ENCODE results near the gene TRIM2. TPM values are rescaled to one million over a fixed set of nuclear protein-coding genes. Genes with fewer than 3 reads are reported as not detected.

Gene TRIM2
- total and polyA plus RNA-seq, 2 of the 8 experiments (the other 6 are each of a cell fraction or from before 2014, with no cell fraction given), result 34.0 to 59.8 TPM

DNA sequence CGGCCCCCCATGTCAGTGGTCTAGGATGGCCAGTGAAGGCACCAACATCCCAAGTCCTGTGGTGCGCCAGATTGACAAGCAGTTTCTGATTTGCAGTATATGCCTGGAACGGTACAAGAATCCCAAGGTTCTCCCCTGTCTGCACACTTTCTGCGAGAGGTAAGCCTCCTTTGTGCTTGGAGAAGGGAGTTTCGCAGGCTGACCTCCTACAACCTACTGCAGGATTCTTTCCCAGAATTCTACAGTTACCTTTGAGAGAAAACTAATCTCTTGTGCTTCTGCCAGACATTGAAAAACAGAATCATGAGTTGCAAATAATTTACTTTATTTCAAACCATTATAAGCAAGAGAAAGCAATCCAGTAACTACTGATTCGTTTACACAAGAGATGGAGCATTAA, 66.1 kb downstream of the TRIM2 start:
- H4K8ac ChIP-seq (ENCODE audit: extremely low read depth, insufficient read depth, low read length), result no peak overlapping the region
- H4K91ac ChIP-seq (replicated peaks; ENCODE audit: insufficient read length, low read length), result no peak overlapping the region
- peaks cover 2% of the 10 kb centered on the region; the same call in 1 of the 2 replicates for H3K23me2 ChIP-seq (ENCODE audit: low read depth, low read length)
- CTCF ChIA-PET (ENCODE audit: partially characterized antibody), result interaction anchor here (1.0 kb wide), 1 partner anchor 515 kb away, joined by 3 read pairs; no protein-coding TSS in a partner anchor
- H3K18ac ChIP-seq (ENCODE audit: extremely low read depth, low read length), result no peak overlapping the region
- no peak overlapping the region for H3K23ac ChIP-seq (ENCODE audit: insufficient read length)
- H3K9ac ChIP-seq (replicated peaks in 1 of 4; ENCODE audit: extremely low read depth in 1 of 4, low read depth in 3 of 4, low read length in 3 of 4), result no peak overlapping the region; a peak in 1 of 7 replicates
- peaks cover 0 to 4% of the 10 kb centered on the region in 2 experiments for H4K20me1 ChIP-seq (replicated peaks in 1 of 2; ENCODE audit: control insufficient read depth in 1 of 2, insufficient read depth in 2 of 2, low read length in 2 of 2)
- H2BK20ac ChIP-seq (ENCODE audit: low read length), result no peak overlapping the region; the same call in 1 of the 2 replicates
- H2AFZ ChIP-seq (ENCODE audit: low read length), result no peak overlapping the region
- no peak overlapping the region; the same call in 1 of the 2 replicates for H3K27ac ChIP-seq (ENCODE audit: low read depth, low read length)
- H2BK5ac ChIP-seq (ENCODE audit: low read depth, low read length), result 0 out of 2 replicates have a peak overlapping the region, but pooled peaks have one; percentile 2
- no peak overlapping the region for H2BK120ac ChIP-seq (replicated peaks; ENCODE audit: low read depth, low read length)
- no peak overlapping the region for H2BK15ac ChIP-seq (ENCODE audit: low read length)
- H3K79me1 ChIP-seq (ENCODE audit: low read depth, low read length), result peaks cover 2% of the 10 kb centered on the region; the same call in 1 of the 2 replicates
- H3K4me2 ChIP-seq (ENCODE audit: insufficient read depth in 1 of 2, low read depth in 2 of 2, low read length in 2 of 2), result peak overlapping the region in 1 of 2 experiments; percentile 11; a peak in 1 of 4 replicates
- peaks cover 0 to 62% of the 10 kb centered on the region in 2 experiments; a peak in 2 of 4 replicates for H3K79me2 ChIP-seq (ENCODE audit: control insufficient read depth in 1 of 2, insufficient read depth in 2 of 2, low read length in 2 of 2)
- DNase-seq (ENCODE audit: low read depth in 1 of 2, low spot score in 2 of 2), result no peak
- no peak overlapping the region for H3K4me3 ChIP-seq (ENCODE audit: extremely low read depth in 1 of 4, insufficient read depth in 2 of 4, low read depth in 3 of 4, low read length in 4 of 4)
- FAIRE-seq, result no peak
- no peak overlapping the region for H3K4ac ChIP-seq (replicated peaks; ENCODE audit: insufficient read length, low read depth, low read length)
- POLR2A ChIA-PET (ENCODE audit: partially characterized antibody), result interaction anchor here (3.9 kb wide), 1 partner anchor 13 kb away, joined by 20 read pairs; no protein-coding TSS in a partner anchor
- H3K56ac ChIP-seq (replicated peaks; ENCODE audit: insufficient read length, low read depth, low read length), result no peak overlapping the region
- no peaks in the 10 kb centered on the region for H3K27me3 ChIP-seq (replicated peaks in 1 of 4; ENCODE audit: control insufficient read depth in 3 of 4, extremely low read depth in 1 of 4, insufficient read depth in 3 of 4, low read length in 3 of 4)
- H2BK12ac ChIP-seq (ENCODE audit: low read depth, low read length), result peak overlapping the region; percentile 29
- H3K9me3 ChIP-seq (ENCODE audit: insufficient read depth in 2 of 2, low read depth in 1 of 2, low read length in 1 of 2), result no peaks in the 10 kb centered on the region
- H3K4me1 ChIP-seq (replicated peaks in 1 of 4; ENCODE audit: control insufficient read depth in 3 of 4, insufficient read depth in 4 of 4, low read length in 3 of 4), result peaks cover 2 to 18% (median 11%) of the 10 kb centered on the region in 4 experiments; a peak in 6 of 7 replicates
- peaks cover 0 to 5% (median 2%) of the 10 kb centered on the region in 4 experiments; a peak in 2 of 8 replicates for H3K36me3 ChIP-seq (ENCODE audit: control insufficient read depth in 2 of 4, insufficient read depth in 4 of 4, low read length in 3 of 4)
- WGBS, 2 experiments (ENCODE audit: extremely low coverage in 1 of 2, insufficient coverage in 1 of 2, insufficient read length in 1 of 2, insufficient replicate concordance in 2 of 2, low coverage in 1 of 2, low lambda C conversion rate in 2 of 2, missing lambda C conversion rate in 1 of 2), result 88% methylated on average over 6 of the region's 6 CpGs; no CpG with 5 or more reads in 1 of the 2 experiments
- H4K5ac ChIP-seq (ENCODE audit: insufficient read length, low read depth, low read length), result no peak overlapping the region
- H2AK5ac ChIP-seq (ENCODE audit: low read depth, low read length), result no peak overlapping the region
- no peak overlapping the region for H3K14ac ChIP-seq (ENCODE audit: insufficient read length)
- no peak for TF ChIP-seq TAF1 (IDR thresholded peaks at IDR 0.05; ENCODE audit: low read depth, low read length)
- TF ChIP-seq RBBP5 (IDR thresholded peaks at IDR 0.05; ENCODE audit: borderline replicate concordance, low read depth, low read length), result no peak
- TF ChIP-seq, protein P1, sequence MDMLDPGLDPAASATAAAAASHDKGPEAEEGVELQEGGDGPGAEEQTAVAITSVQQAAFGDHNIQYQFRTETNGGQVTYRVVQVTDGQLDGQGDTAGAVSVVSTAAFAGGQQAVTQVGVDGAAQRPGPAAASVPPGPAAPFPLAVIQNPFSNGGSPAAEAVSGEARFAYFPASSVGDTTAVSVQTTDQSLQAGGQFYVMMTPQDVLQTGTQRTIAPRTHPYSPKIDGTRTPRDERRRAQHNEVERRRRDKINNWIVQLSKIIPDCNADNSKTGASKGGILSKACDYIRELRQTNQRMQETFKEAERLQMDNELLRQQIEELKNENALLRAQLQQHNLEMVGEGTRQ (IDR thresholded peaks at IDR 0.05; ENCODE audit: low read length), result no peak
- TF ChIP-seq YY1 (IDR thresholded peaks at IDR 0.05; ENCODE audit: low read depth, low read length), result no peak
- no peak for TF ChIP-seq SIN3A (conservative IDR thresholded peaks at IDR 0.05 in 1 of 2, IDR thresholded peaks at IDR 0.05 in 1 of 2; ENCODE audit: low read depth in 1 of 2, low read length in 2 of 2)
